Astrocyte of the spinal cord (primary cell): ENCODE measurements around the gene SLC25A38.

Experiments used
- DNase-seq: peaks from one replicate; pipeline ENCODE4 v3.0.0; 2011; ENCODE audit warnings: low read depth, low spot score
- H3K4me3 ChIP-seq: 2 replicates; pipeline ENCODE4 v1.5.1; 2011; ENCODE audit warnings: low read depth, mild to moderate bottlenecking, low read length, moderate library complexity
- in situ Hi-C: cut with HindIII; loops from 2 replicates; pipeline ENCODE4 v1.10.0; 2017; ENCODE audit warnings: low sequenced_read_pairs
- TF ChIP-seq, protein P1 (sequence below): IDR thresholded peaks from 2 replicates; pipeline ENCODE4 v1.5.1; 2012; ENCODE audit warnings: low read depth, mild to moderate bottlenecking, low read length, inconsistent platforms

SLC25A38 gene

DNA sequence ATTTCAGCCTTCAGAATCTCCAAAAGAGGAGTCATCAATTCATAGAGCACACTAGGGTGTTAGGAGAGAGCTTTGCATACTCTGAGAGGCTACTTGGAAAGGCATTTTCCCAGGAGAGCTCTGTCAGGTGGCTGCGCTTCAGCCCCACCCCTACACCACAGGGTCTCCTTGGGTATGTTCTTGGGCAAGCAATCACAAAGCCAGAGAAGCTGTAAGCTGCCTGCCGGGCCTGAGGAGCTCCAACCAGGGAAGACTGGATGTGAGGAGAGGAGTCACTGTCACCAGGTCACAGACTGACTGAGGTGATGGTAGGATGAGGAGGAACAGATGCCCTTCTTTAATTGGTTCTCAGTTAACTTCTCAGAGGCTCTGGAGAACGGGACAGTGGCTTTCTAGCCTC lies 13.5 kb downstream of the SLC25A38 start:
- no peak overlapping the region for H3K4me3 ChIP-seq
- no peak for DNase-seq
- TF ChIP-seq, protein P1, sequence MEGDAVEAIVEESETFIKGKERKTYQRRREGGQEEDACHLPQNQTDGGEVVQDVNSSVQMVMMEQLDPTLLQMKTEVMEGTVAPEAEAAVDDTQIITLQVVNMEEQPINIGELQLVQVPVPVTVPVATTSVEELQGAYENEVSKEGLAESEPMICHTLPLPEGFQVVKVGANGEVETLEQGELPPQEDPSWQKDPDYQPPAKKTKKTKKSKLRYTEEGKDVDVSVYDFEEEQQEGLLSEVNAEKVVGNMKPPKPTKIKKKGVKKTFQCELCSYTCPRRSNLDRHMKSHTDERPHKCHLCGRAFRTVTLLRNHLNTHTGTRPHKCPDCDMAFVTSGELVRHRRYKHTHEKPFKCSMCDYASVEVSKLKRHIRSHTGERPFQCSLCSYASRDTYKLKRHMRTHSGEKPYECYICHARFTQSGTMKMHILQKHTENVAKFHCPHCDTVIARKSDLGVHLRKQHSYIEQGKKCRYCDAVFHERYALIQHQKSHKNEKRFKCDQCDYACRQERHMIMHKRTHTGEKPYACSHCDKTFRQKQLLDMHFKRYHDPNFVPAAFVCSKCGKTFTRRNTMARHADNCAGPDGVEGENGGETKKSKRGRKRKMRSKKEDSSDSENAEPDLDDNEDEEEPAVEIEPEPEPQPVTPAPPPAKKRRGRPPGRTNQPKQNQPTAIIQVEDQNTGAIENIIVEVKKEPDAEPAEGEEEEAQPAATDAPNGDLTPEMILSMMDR, result no peak
- in situ Hi-C loops, result no loop called here

DNA sequence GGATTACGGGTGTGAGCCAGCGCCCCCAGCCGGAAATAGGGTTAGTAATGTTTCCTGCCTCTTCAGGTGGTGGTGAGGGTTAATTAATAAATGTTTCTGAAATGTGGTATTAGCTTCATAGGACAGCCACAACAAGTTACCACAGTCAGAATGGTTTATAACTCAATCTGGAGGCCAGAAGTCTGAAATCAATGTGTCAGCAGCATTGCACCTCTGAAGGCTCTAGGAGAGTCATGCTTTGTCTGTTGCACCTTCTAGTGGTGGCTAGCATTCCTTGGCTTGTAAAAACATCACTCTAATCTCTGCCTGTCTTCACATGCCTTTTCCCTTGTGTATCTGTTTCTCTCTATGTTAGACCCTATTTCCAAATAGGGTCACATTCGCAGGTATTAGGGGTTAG lies 15.5 kb downstream of the SLC25A38 start:
- no peak overlapping the region for H3K4me3 ChIP-seq
- in situ Hi-C loops, result no loop called here
- TF ChIP-seq, protein P1, result no peak
- no peak for DNase-seq

DNA sequence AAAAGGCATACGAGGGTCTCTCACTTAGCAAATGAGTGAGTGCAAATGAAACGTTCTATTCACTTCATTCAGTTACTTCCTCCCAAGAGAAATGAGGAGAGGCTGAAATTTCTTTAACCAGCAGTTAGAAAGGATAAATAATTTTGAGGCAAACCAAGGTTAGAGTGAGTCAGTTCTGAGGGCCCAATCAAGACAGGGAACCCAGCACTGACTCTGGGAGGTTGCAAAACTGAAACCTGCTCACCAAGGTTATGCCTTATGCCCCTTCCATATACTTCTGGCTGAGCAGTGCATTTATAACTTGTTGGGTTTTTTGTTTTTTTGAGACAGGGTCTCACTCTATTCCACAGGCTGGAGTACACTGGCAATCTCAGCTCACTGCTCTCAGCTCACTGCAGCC lies 18.8 kb downstream of the SLC25A38 start:
- TF ChIP-seq, protein P1, result no peak
- H3K4me3 ChIP-seq, result no peak overlapping the region
- in situ Hi-C loops, result no loop called here
- no peak for DNase-seq

DNA sequence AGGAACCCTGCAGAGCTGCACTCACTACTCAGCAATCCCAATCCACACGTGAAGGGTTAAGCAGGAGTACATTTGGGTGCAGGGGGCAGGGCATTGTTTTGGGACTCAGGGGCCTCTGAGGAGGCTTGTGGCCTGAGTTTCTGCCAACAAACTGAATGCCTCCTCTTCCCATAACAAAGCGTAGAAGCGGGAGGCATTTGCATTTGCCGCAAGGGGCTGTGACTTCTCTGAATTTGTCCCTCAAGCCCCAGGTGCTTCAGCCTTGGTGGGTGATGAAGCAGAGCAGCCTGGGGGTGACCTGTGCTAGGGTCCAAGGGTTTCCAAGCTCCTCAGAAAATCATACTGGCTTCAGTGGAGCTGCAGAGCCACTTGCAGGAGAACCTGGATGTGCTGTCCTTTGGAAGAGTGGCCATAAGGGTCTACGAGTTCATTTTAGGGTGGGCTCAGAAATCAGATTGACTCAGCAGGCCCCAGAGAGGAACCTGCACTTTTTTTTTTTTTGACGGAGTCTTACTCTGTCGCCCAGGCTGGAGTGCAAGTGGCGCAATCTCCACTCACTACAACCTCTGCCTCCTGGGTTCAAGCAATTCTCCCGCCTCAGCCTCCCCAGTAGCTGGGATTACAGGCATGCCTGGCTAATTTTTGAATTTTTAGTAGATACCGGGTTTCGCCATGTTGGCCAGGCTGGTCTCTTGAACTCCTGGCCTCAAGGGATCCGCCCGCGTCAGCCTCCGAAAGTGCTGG lies 21.9 kb downstream of the SLC25A38 start:
- in situ Hi-C loops, result no loop called here
- DNase-seq, result no peak
- H3K4me3 ChIP-seq, result no peak overlapping the region
- TF ChIP-seq, protein P1, result no peak

DNA sequence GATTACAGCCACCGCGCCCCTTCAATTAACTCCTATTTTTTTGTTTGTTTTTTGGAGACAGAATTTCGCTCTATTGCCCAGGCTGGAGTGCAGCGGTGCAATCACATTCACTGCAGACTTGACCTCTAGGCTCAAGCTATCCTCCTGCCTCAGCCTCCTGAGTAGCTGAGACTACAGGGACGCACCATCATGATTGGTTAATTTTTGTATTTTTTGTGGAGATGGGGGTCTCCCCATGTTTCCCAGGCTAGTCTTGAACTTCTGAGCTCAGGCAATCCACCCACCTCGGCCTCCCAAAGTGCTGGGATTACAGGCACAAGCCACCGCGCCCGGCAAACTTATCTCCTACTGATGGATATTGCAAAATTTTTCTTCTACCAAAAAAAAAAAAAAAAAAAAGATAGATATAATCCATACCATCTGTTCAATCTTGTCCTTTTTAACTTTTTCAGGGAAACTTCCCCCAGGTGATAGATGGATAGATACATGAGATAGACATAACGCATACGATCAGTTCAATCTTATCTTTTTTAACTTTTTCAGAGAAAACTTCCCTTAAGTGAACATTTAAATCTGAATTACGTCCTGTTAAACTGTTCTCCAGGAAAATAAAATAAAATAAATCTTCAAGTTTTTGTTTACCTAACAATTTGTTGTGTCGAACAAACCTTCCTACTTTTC lies 22.7 kb downstream of the SLC25A38 start:
- DNase-seq, result no peak
- in situ Hi-C loops, result no loop called here
- TF ChIP-seq, protein P1, result no peak
- H3K4me3 ChIP-seq, result peak overlapping the region; percentile 65

DNA sequence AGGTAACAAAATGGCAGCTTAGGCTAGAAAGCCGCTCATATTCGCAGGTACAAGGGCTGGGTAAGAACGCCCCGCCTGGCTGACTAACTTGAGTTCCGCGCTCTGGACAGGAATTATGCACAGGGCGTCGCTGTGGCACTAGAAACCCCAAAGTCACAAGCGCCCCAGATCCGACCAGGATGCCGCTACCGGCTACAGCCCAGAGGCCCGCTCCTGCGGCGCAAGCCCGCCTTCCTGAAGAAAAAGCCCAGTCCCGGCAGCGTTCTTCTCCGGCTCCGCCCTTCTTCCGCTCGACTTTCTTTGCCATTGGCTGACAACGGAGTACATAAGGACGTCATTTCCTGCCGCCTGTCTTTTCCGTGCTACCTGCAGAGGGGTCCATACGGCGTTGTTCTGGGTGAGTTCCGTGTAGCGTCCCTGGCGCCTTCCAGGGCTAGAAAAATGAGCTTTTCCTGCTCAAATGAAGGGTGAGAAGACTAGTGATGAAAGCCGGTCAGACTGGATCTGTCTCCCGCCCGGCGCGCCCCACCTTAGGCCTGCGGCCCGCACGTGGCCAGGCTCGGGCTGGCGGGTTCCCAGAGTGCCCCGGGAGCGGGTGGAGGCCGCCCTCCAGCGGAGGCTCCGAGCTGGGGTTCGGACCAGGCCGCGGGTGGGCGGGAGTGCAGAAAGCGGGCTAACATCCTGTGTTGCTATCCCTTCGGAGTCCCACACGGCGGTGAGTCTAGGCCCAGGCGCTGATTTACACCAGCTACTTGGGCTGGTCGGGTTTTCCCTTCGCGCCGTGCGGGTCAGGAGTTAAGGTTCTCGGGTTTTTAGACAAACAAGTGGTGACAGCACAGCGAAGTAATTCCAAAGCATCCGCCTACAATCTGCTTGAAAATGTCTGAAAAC lies 23.4 kb downstream of the SLC25A38 start, which contains the start of gene RPSA:
Gene RPSA (plus strand): TSS at position 353 of the 891 bp plus-strand sequence. CDS start 934 bp downstream, outside the sequence.
- TF ChIP-seq, protein P1, result peak; percentile 45
- peak within 1 kb of the TSS; percentile 65 for H3K4me3 ChIP-seq
- in situ Hi-C loops, result no loop called here
- peak; percentile 97 for DNase-seq
